Neural crest cell (in vitro differentiated cells): ENCODE data around the gene GRIK2. TPM values are rescaled to one million over a fixed set of nuclear protein-coding genes. Genes with fewer than 3 reads are reported as not detected.

Experiments used
- DNase-seq: peaks from one replicate; pipeline ENCODE4 v3.0.0; 2021; ENCODE audit warnings: low read depth, mixed read lengths, low spot score
- H3K27ac Mint-ChIP-seq: one replicate; pipeline ENCODE4 v1.8.0; 2021; ENCODE audit warnings: mild to moderate bottlenecking, mixed read lengths; ENCODE audit not compliant: unreplicated experiment
- H3K27me3 Mint-ChIP-seq: 2 replicates; pipeline ENCODE4 v1.8.0; 2021; ENCODE audit warnings: low read depth, mild to moderate bottlenecking, mixed read lengths
- H3K36me3 Mint-ChIP-seq: 2 replicates; pipeline ENCODE4 v1.8.0; 2021; ENCODE audit warnings: low read depth, mild to moderate bottlenecking, mixed read lengths
- H3K4me1 Mint-ChIP-seq: 2 replicates; pipeline ENCODE4 v1.8.0; 2021; ENCODE audit warnings: mixed read lengths
- H3K4me3 Mint-ChIP-seq: one replicate; pipeline ENCODE4 v1.8.0; 2021; ENCODE audit warnings: mild to moderate bottlenecking, mixed read lengths
- H3K9me3 Mint-ChIP-seq: 2 replicates; pipeline ENCODE4 v1.8.0; 2021; ENCODE audit warnings: mixed read lengths
- total RNA-seq: library from RNA; stranded (reverse); gene quantifications from 2 replicates; pipeline ENCODE4 v1.2.1, GENCODE V29; 2021
- TF ChIP-seq, protein P1 (sequence below): fragments of 200-600 bp; sonication (generic); conservative IDR thresholded peaks from 2 replicates; pipeline ENCODE4 v1.5.0; 2021; ENCODE audit warnings: antibody characterized with exemption, mild to moderate bottlenecking

GRIK2 gene
- total RNA-seq, 1 donor from 2014 or later, result 10.5 TPM

DNA sequence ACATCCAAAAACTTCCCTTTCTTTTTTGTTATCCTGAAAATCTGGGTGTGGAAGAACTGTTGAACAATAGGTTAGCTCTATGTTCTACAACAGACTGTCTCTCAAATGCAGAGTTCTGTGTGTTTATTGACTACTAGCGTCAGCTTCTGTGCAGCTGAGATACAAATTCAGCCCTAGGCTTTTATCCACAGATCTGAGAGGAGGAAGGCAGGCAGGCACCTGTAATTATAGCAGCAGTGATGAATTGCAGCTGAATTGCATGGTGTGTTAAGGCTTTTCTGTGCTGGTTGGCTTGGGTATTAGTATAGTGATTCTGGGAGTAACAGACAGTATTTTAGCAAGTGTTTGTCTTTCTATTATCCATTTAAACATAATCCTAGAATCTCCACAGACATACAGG lies 24.4 kb downstream of the GRIK2 start:
- Mint-ChIP-seq H3K4me1 (peaks cover 12% of the 10 kb centered on the region), H3K4me3 (no peak overlapping the region), H3K27me3 (no peaks in the 10 kb centered on the region), H3K36me3 (no peaks in the 10 kb centered on the region), H3K27ac (peak overlapping the region; percentile 75), H3K9me3 (no peaks in the 10 kb centered on the region)
- TF ChIP-seq, protein P1, sequence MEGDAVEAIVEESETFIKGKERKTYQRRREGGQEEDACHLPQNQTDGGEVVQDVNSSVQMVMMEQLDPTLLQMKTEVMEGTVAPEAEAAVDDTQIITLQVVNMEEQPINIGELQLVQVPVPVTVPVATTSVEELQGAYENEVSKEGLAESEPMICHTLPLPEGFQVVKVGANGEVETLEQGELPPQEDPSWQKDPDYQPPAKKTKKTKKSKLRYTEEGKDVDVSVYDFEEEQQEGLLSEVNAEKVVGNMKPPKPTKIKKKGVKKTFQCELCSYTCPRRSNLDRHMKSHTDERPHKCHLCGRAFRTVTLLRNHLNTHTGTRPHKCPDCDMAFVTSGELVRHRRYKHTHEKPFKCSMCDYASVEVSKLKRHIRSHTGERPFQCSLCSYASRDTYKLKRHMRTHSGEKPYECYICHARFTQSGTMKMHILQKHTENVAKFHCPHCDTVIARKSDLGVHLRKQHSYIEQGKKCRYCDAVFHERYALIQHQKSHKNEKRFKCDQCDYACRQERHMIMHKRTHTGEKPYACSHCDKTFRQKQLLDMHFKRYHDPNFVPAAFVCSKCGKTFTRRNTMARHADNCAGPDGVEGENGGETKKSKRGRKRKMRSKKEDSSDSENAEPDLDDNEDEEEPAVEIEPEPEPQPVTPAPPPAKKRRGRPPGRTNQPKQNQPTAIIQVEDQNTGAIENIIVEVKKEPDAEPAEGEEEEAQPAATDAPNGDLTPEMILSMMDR, result no peak
- DNase-seq, result no peak

DNA sequence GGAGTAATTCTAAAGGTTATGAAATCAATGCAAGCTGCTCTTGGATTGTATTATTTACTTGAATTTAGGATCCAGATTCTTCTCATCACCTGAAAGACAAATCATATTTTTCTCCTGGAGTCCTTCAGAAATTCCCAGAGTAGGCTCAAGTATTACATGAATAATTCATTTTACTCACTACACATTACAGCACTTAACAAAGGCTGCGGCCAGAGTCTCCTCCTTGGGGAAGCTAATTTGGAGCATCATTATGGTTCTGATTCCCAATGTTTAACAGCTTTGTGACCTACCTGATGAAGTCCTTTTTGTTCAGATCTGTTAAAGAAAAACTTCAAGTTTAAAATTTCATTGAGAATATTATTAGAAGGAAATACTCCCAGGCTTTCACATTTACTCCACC lies 28.7 kb downstream of the GRIK2 start:
- Mint-ChIP-seq H3K36me3 (peaks cover 2% of the 10 kb centered on the region), H3K27ac (no peak overlapping the region), H3K4me3 (no peak overlapping the region), H3K27me3 (no peaks in the 10 kb centered on the region), H3K9me3 (peaks cover 2% of the 10 kb centered on the region), H3K4me1 (peaks cover 11% of the 10 kb centered on the region)
- TF ChIP-seq, protein P1, result no peak
- DNase-seq, result no peak

DNA sequence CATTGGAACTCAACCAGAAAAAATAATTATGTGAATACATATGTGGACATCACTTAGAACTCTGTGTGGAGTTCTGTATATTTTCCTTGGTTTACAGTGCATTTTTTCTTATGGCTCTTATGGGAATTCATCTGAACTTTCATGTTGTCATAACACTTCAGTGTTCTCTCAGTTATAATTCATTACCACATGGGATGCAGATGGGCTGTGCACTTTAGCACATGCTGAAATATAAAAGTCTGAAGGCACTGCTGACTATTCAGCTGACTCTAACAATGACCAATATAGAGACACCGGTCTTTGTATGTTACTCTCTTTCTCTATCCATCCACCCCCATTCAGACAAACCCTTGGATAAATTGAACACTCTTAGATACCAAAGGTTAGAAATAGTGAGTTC lies 29.3 kb downstream of the GRIK2 start:
- Mint-ChIP-seq H3K27ac (no peak overlapping the region), H3K36me3 (peaks cover 2% of the 10 kb centered on the region), H3K27me3 (no peaks in the 10 kb centered on the region)

DNA sequence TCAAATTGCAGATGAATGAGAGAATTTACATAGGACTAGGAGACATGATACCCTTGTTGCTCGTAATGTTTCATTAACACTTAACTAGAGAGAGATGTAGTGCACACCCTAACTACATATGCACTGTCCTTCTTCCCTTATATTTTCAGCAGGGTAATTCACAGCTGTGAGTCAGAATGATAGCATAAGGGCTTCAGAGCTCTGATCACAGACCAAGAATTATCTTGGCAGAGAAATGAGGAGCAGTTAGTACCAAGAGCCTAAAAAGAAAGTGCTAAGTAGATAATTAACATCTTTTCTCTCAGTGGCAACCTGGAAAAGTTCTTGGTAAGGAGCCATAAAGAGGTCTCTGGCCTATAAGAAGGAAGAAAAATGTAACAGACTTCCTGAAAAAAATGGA lies 35.8 kb downstream of the GRIK2 start:
- H3K4me3 Mint-ChIP-seq, result no peak overlapping the region

More for the DNA sequence above, 29.3 kb downstream of the GRIK2 start:
- no peak for DNase-seq
- Mint-ChIP-seq H3K4me1 (peaks cover 11% of the 10 kb centered on the region), H3K4me3 (no peak overlapping the region), H3K9me3 (peaks cover 2% of the 10 kb centered on the region)
- TF ChIP-seq, protein P1, result no peak

DNA sequence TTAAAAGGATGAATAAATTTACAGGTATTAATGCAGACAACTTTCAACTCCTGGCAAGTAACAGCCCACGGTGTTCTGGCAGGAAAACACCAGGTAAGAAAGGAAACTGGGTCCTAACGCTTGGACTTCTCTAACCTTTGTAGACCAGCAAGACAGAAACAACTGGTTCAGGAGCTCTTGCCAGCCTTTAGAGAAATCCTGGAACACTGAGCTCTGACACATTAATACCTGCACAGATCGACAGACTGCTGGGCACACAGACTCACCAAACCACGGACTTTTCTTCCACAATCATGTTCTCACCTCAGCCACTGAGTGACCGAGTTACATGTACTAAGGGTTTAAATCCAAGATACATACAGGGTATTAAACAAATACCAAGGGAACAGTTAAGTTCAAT lies 36.3 kb downstream of the GRIK2 start:
- Mint-ChIP-seq H3K4me3 (no peak overlapping the region), H3K27ac (no peak overlapping the region), H3K9me3 (no peaks in the 10 kb centered on the region), H3K27me3 (no peaks in the 10 kb centered on the region), H3K36me3 (peaks cover 5% of the 10 kb centered on the region), H3K4me1 (peaks cover 2% of the 10 kb centered on the region)
- DNase-seq, result no peak
- TF ChIP-seq, protein P1, result no peak

More for the DNA sequence above, 35.8 kb downstream of the GRIK2 start:
- H3K9me3 Mint-ChIP-seq, result no peaks in the 10 kb centered on the region
- H3K27me3 Mint-ChIP-seq, result no peaks in the 10 kb centered on the region
- H3K27ac Mint-ChIP-seq, result no peak overlapping the region
- no peaks in the 10 kb centered on the region for H3K4me1 Mint-ChIP-seq
- TF ChIP-seq, protein P1, result no peak
- no peak for DNase-seq
- peaks cover 5% of the 10 kb centered on the region for H3K36me3 Mint-ChIP-seq

DNA sequence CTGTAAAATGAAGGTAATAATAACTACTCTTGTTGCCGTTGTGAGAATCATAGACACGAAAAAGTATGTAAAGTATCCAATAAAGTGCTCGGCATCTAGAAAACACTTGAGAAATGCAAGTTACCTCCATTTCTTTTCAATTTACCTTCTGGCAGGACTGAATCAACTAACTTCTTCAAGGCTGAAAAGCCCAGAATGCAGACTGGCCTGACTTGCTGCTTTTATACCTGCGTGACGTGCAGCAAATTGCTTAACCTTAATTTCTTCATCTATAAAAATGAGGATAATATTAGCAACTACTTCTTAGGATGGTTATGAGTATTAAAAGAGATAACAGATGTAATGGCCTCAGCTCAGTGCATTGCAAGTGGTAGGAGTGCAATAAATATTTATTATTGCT lies 39.6 kb downstream of the GRIK2 start:
- Mint-ChIP-seq H3K4me3 (no peak overlapping the region), H3K9me3 (no peaks in the 10 kb centered on the region), H3K4me1 (peaks cover 11% of the 10 kb centered on the region), H3K27me3 (no peaks in the 10 kb centered on the region), H3K27ac (no peak overlapping the region), H3K36me3 (peaks cover 3% of the 10 kb centered on the region)
- no peak for DNase-seq
- TF ChIP-seq, protein P1, result no peak
